HG03565 (cell line): ENCODE measurements around the gene WSB2.
"Not testable (repeated sequence)": the region's sequence is repeated elsewhere in the genome, so short reads cannot be mapped to it uniquely, and the experiment has no call there.

Experiments
- ATAC-seq: cut with Tn5 transposase; IDR thresholded peaks from one replicate; pipeline ENCODE4 v1.9.1; 2021; ENCODE audit warnings: mild to moderate bottlenecking, moderate library complexity; ENCODE audit not compliant: unreplicated experiment

Gene WSB2

DNA sequence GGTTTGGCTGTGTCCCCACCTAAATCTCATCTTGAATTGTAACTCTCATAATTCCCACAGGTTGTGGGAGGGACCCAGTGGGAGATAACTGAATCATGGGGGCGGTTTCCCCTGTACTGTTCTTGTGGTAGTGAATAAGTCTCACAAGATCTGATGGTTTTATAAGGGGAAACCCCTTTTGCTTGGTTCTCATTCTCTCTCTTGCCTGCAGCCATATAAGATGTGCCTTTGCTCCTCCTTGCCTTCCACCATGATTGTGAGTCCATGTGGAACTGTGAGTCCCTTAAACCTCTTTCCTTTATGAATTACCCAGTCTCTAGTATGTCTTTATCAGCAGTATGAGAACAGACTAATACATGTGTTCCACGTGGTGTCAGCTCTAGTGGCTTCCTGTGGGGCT is 61.2 kb downstream of the WSB2 start:
- ATAC-seq = not testable (repeated sequence)

DNA sequence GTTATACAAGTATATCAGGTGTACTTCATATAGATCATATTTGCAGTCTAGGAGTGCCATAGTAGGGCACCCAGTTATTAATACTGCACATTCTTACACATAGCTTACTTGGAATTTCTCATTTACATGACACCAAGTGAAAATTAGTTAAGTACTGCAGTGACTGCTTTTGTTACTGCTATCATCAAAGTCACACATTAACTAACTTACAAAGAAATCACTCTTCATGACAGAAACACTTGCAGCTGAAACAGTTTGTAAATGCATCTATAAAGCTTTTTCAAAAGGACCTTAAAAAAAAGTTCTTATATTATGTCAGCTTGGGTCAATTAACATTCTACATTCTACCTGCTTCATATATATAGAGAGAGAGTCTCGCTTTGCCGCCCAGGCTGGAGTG is 62.3 kb downstream of the WSB2 start:
- no peak for ATAC-seq

DNA sequence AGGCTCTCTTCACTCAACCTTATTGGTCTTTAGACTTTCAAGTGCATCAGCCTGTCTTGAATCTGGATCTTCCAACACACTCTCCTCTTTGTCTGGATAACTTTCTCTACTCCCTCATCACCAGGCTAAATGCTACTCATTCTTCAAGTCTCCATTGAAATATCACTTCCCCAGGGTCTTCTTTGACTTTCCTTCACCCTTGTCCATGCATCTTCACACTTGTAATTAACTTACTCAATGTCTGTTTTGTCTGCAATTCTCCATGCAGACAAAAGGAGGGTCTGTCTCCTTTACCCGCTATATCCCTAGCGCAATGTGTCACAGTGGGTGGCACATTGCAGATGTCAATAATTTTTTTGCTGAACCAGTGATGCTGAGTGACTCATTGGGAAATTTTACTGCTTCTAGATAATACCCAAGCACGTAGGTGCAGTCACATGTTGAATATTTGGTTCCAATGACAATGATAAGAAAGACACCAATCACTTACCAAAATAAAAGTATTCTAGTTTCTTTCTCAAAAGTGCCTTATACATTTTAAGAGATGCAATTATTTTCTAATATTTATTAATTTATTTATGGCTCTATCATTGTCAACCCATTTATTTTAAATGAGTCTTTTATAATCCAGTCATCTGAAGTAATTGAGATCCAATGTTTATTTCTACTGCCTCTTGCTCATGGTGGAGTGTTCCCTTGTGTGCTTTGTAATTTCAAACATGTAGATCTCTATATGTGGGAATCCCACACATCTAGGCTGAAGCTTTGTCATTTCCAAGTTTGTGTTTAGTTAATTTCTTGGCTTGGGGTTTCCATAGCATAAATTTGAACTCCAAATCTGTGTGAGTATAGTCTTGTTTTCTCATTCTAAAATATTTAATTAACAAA is 66.2 kb downstream of the WSB2 start:
- no peak for ATAC-seq

DNA sequence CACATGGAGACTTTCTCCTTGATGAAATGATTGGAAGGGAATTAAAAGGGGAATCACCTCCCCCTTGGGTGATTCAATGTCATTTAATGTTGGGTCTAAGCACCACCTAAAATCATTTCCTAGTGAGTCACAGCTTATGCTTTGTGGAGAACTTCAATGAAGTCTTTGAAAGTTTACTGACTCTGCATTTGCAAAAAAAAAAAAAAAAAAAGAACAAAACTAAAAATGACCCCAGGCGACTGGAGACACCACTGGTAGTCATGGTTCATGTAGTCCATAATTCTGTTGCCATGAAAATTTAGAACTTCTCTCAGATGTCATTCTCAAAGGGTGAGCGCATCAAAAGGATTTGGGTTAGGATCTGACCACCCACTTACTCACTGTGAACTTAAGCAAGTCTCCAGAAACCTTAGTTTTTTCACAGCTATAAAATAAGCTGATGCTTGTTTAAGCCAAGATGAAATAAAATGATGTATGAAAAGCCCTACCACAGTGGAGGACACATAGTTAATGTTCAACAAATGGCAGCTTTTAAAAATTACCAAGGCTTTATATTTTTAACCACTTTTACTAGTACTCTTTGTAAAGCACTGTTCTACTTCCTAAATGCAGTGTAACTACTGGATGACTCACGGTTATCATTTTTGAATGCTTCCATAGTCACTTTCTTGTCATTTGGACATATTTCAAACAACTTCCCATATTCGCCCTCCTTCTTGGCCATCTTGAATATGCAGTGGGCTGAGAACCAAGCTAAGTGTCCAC is 74.1 kb downstream of the WSB2 start:
- no peak for ATAC-seq

DNA sequence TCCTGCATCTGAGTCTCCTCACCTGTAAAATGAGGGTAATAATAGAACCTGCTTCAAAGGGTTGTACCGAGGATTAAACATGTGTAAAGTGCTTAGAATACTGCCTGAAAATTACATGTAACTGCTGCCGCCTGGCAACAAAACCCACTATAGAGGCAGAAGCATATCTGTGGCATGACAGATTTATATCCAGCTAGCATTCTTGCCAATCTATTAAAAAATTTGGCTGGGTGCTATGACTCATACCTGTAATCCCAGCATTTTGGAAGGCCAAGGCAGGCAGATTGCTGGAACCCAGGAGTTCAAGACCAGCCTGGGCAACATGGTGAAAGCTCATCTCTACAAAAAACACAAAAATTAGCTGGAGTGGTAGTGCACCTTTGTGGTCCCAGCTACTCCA is 75.8 kb downstream of the WSB2 start:
- no peak for ATAC-seq
